GM18907 (cell line): Measurements from ENCODE around the gene NHERF2.

Experiments
- ATAC-seq: cut with Tn5 transposase; IDR thresholded peaks from one replicate; pipeline ENCODE4 v1.9.1; 2021; ENCODE audit warnings: mild to moderate bottlenecking, moderate library complexity; ENCODE audit not compliant: unreplicated experiment

The NHERF2 gene

GRCh38 chr16:2026461-2027023 is at the start of gene NHERF2:
TSS of gene NHERF2 (plus strand) at chr16:2026902. CDS start at chr16:2027006, 104 bp downstream.
- no peak for ATAC-seq

GRCh38 chr16:1976951-1977874 is 49.5 kb upstream of the NHERF2 start:
- ATAC-seq: no peak

GRCh38 chr16:1977875-1978268 is 48.8 kb upstream of the NHERF2 start:
- no peak for ATAC-seq

- ATAC-seq: no peak
These were observed 48.1 kb upstream of the NHERF2 start for GRCh38 chr16:1978476-1979120.

GRCh38 chr16:1979271-1980029 is 47.3 kb upstream of the NHERF2 start:
- no peak for ATAC-seq

- ATAC-seq: no peak
These were observed 46.5 kb upstream of the NHERF2 start for GRCh38 chr16:1980030-1980769.

GRCh38 chr16:1980770-1981087 is 46.0 kb upstream of the NHERF2 start:
- no peak for ATAC-seq

GRCh38 chr16:1981398-1981836 is 45.3 kb upstream of the NHERF2 start, which contains the start of gene NOXO1:
TSS of gene NOXO1 (minus strand) at chr16:1981469. CDS start at chr16:1981179, 290 bp downstream.
- no peak for ATAC-seq

GRCh38 chr16:1982013-1982433 is 44.7 kb upstream of the NHERF2 start:
- ATAC-seq: no peak

- no peak for ATAC-seq
These were observed 43.6 kb upstream of the NHERF2 start for GRCh38 chr16:1982991-1983543.

GRCh38 chr16:1983544-1984346 is 43.0 kb upstream of the NHERF2 start, which contains the start of gene GFER:
TSS of gene GFER (plus strand) at chr16:1984193. CDS start at chr16:1984219, 26 bp downstream.
- ATAC-seq: peak; percentile 78

- ATAC-seq: peak; percentile 6
These were observed 42.1 kb upstream of the NHERF2 start for GRCh38 chr16:1984347-1985225.

GRCh38 chr16:1985466-1986150 is 41.1 kb upstream of the NHERF2 start:
- ATAC-seq: no peak

GRCh38 chr16:1987198-1987597 is 39.5 kb upstream of the NHERF2 start:
- no peak for ATAC-seq

GRCh38 chr16:1989209-1990100 is 37.2 kb upstream of the NHERF2 start, which contains the start of gene SYNGR3:
TSS of gene SYNGR3 (plus strand) at chr16:1989970. CDS start at chr16:1990103, 133 bp downstream.
- ATAC-seq: no peak

- ATAC-seq: no peak
These were observed 36.7 kb upstream of the NHERF2 start for GRCh38 chr16:1990101-1990350.
